Tibial artery (tissue), 4 donors: Measurements from ENCODE around the gene PABPN1L.

ENCODE experiments used
- DNase-seq, 2 donors: peaks; one replicate each; pipeline ENCODE4 v3.0.0-alpha.2; 2019
- H3K27ac ChIP-seq, 2 donors: fragments of 200-600 bp; sonication (generic) in 1 of 2; 1 replicate in 1 of 2; 2 replicates in 1 of 2; pipeline ENCODE4 v1.5.1; 2018 to 2019; ENCODE audit warnings: mild to moderate bottlenecking in 1 of 2
- H3K27me3 ChIP-seq, 2 donors: fragments of 200-600 bp; sonication (generic) in 1 of 2; one replicate each; pipeline versions ENCODE4 v1.5.1 to v1.6.0; 2016 to 2019
- H3K36me3 ChIP-seq, 3 donors: fragments of 200-600 bp; sonication (generic) in 2 of 3; one replicate each; pipeline ENCODE4 v1.5.1; 2016 to 2019; ENCODE audit warnings: mild to moderate bottlenecking in 2 of 3
- H3K4me1 ChIP-seq, 4 donors: fragments of 200-600 bp; sonication (generic) in 2 of 4; 1 replicate in 3 of 4; 2 replicates in 1 of 4; pipeline ENCODE4 v1.5.1; 2016 to 2019
- H3K4me3 ChIP-seq, 2 donors: fragments of 200-600 bp; sonication (generic) in 1 of 2; 1 replicate in 1 of 2; 2 replicates in 1 of 2; pipeline ENCODE4 v1.5.1; 2018 to 2019; ENCODE audit warnings: mild to moderate bottlenecking in 2 of 2
- H3K9me3 ChIP-seq, 3 donors: fragments of 200-600 bp; sonication (generic) in 1 of 3; one replicate each; pipeline ENCODE4 v1.5.1; 2016 to 2019
- intact Hi-C: fragments of 100-400 bp; cut with DNase I; formaldehyde crosslinking; loops from one replicate; pipeline ENCODE4 v1.15.0; 2023; ENCODE audit warnings: low total_unique reads
- TF ChIP-seq, protein P1 (sequence below), 2 experiments: fragments of 200-600 bp in 1 of 2; fragments of 450-650 bp in 1 of 2; IDR thresholded peaks; one replicate each; pipeline ENCODE4 v1.5.1; 2017 to 2019; ENCODE audit warnings: antibody characterized with exemption in 2 of 2, mild to moderate bottlenecking in 1 of 2, moderate library complexity in 1 of 2

PABPN1L gene

GRCh38 chr16:88821168-88821850 is 45.2 kb downstream of the PABPN1L start:
- DNase-seq = no peak
- no peaks in the 10 kb centered on the region for H3K27me3 ChIP-seq
- intact Hi-C loops = no loop called here
- TF ChIP-seq, protein P1, sequence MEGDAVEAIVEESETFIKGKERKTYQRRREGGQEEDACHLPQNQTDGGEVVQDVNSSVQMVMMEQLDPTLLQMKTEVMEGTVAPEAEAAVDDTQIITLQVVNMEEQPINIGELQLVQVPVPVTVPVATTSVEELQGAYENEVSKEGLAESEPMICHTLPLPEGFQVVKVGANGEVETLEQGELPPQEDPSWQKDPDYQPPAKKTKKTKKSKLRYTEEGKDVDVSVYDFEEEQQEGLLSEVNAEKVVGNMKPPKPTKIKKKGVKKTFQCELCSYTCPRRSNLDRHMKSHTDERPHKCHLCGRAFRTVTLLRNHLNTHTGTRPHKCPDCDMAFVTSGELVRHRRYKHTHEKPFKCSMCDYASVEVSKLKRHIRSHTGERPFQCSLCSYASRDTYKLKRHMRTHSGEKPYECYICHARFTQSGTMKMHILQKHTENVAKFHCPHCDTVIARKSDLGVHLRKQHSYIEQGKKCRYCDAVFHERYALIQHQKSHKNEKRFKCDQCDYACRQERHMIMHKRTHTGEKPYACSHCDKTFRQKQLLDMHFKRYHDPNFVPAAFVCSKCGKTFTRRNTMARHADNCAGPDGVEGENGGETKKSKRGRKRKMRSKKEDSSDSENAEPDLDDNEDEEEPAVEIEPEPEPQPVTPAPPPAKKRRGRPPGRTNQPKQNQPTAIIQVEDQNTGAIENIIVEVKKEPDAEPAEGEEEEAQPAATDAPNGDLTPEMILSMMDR (IDR thresholded peaks at IDR 0.05) = no peak
- H3K27ac ChIP-seq = no peak overlapping the region
- H3K36me3 ChIP-seq = peaks cover 13 to 57% (median 26%) of the 10 kb centered on the region in 3 donors
- no peak overlapping the region for H3K4me3 ChIP-seq
- no peaks in the 10 kb centered on the region for H3K9me3 ChIP-seq
- no peaks in the 10 kb centered on the region for H3K4me1 ChIP-seq

DNA sequence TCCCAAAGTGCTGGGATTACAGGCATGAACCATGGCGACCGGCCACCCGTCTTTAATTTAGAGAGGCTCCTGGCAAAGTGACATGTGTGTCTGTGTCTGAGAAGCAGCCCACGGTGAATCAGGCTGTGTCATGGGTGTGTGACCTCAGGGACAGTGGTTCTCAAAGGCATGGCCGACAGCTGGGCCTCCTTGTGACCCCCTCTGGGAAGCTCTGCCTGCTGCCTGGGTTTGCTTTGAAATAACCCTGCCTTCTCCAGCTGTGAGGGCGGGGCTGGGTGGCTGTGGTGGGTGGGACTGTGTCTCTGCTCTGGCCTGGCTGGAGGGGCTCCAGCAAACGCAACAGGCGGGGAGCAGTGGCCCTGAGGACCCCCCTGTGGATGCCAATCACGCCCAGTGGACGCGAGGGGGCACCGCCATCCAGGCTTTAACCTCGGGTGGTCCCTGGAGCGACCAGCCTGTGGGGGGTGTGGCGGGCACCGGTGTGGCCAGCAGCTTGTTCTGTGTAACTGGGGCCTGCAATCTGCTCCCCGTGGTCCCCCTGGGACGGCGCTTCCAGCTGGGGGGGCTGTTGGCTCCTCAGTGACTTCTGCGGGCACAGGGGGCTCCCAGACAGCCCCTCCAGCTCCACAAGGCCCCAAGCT is 46.0 kb downstream of the PABPN1L start:
- Histone ChIP-seq H3K4me3 (no peak overlapping the region), H3K9me3 (no peaks in the 10 kb centered on the region), H3K27me3 (no peaks in the 10 kb centered on the region), H3K27ac (no peak overlapping the region), H3K36me3 (peaks cover 13 to 50% (median 26%) of the 10 kb centered on the region in 3 donors), H3K4me1 (no peaks in the 10 kb centered on the region)
- intact Hi-C loops = no loop called here
- TF ChIP-seq, protein P1 (IDR thresholded peaks at IDR 0.05) = no peak
- DNase-seq = no peak

DNA sequence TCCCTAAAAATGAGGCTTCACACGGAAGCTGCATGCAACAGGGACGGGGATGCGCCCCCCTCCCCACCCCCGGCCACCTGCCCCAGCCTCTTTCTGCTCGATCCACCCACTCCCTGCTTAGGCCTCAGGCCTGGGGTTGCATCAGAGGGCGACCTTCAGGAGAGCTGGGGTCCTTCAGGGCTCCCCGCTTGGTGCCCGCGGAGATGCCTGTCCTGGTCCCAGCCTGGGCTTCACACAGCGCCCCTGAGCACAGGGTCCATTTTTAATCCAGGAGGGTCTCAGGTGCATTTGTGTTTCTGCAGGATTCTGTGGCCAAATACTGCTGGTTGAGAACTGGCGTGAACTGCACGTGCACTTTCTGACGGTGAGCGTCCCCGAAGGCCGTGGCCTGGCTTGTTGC is 47.3 kb downstream of the PABPN1L start:
- intact Hi-C loops = loop anchor here (10.0 kb wide), 1 partner anchor 244 kb away; the partner anchor contains the start of gene ZC3H18
- H3K27ac ChIP-seq = no peak overlapping the region
- no peak for DNase-seq
- peaks cover 13 to 37% (median 26%) of the 10 kb centered on the region in 3 donors for H3K36me3 ChIP-seq
- TF ChIP-seq, protein P1 (IDR thresholded peaks at IDR 0.05) = no peak
- no peaks in the 10 kb centered on the region for H3K27me3 ChIP-seq
- no peaks in the 10 kb centered on the region for H3K9me3 ChIP-seq
- no peaks in the 10 kb centered on the region for H3K4me1 ChIP-seq
- no peak overlapping the region for H3K4me3 ChIP-seq

- TF ChIP-seq, protein P1 (IDR thresholded peaks at IDR 0.05) = no peak
- intact Hi-C loops = loop anchor here (10.0 kb wide), 1 partner anchor 244 kb away; the partner anchor contains the start of gene ZC3H18
- no peak overlapping the region for H3K27ac ChIP-seq
Measured at GRCh38 chr16:88818575-88818874, 47.9 kb downstream of the PABPN1L start.

DNA sequence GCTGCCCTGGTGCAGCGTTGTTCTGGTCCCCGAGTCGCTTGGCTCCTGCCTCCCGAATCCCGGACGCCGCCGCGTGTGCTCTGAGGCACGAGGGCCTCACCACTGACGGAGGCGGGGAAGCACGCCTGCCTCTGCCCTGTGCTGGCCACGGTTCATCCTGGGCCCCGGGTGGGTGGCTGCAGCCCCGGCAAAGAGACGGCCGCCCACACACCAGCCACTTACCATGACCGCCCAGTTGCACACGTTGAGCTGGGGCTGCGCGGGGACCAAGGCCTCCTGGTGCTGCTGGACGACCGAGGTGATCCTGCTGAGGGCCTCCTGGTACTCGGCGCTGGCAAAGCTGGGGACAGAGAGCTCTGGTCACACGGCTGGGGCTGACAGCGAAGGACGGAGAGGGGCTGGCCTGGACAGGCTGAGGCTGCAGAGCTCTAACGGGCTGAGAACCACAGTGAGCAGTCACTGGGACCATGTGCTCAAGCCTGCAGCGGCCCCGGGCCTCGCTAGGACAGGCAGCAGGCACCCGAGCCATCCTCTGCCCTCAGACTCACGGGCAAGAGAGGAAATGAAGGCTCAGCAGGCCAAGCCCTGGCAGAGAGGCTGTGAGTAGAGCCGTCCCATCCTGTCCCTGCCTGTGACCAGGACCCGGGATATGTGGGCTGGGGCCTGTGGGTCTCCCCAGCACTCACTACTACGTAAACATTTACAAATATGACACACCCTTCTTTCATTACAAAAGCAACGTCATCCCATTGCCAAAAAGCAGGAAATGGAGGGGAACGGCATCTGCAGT is 48.5 kb downstream of the PABPN1L start:
- H3K27me3 ChIP-seq = no peaks in the 10 kb centered on the region
- no peak overlapping the region for H3K27ac ChIP-seq
- TF ChIP-seq, protein P1 (IDR thresholded peaks at IDR 0.05) = no peak
- intact Hi-C loops = loop anchor here (10.0 kb wide), 1 partner anchor 243 kb away; the partner anchor contains the start of gene ZC3H18
- H3K4me3 ChIP-seq = no peak overlapping the region
- no peak for DNase-seq
- H3K4me1 ChIP-seq = peaks cover 0 to 6% (median 4%) of the 10 kb centered on the region in 4 donors
- H3K36me3 ChIP-seq = peaks cover 13 to 28% (median 25%) of the 10 kb centered on the region in 3 donors
- H3K9me3 ChIP-seq = no peaks in the 10 kb centered on the region

More at GRCh38 chr16:88818575-88818874, 47.9 kb downstream of the PABPN1L start:
- H3K36me3 ChIP-seq = peaks cover 13 to 31% (median 26%) of the 10 kb centered on the region in 3 donors
- DNase-seq = no peak
- H3K4me3 ChIP-seq = no peak overlapping the region
- no peaks in the 10 kb centered on the region for H3K9me3 ChIP-seq
- H3K27me3 ChIP-seq = no peaks in the 10 kb centered on the region
- peaks cover 0 to under 1% (median 0%) of the 10 kb centered on the region in 4 donors for H3K4me1 ChIP-seq
